ENCODE data around the gene ZNF302.

GRCh38 chr19:34639491-34640085 is 37.9 kb upstream of the ZNF302 start:
- peak; percentile 95 for TF ChIP-seq CTCF (IDR thresholded peaks at IDR 0.05; ENCODE audit: low read depth, low read length)
- TF ChIP-seq EZH2phosphoT487 (IDR thresholded peaks at IDR 0.05; ENCODE audit: low read depth) = no peak

Data from OCI-LY3 (cell line).